ENCODE results near the gene MAGI1.

Gene MAGI1

GRCh38 chr3:65381496-65382010 lies 657.2 kb downstream of the MAGI1 start:
- DNase-seq: no peak

GRCh38 chr3:65379223-65379622 lies 659.5 kb downstream of the MAGI1 start:
- DNase-seq: no peak

- DNase-seq: no peak
Measured at GRCh38 chr3:65377637-65378036, 661.1 kb downstream of the MAGI1 start.

- DNase-seq: no peak
Measured at GRCh38 chr3:65376426-65376825, 662.3 kb downstream of the MAGI1 start.

- DNase-seq: no peak
Measured at GRCh38 chr3:65371053-65371452, 667.7 kb downstream of the MAGI1 start.

GRCh38 chr3:65368866-65369265 lies 669.9 kb downstream of the MAGI1 start:
- no peak for DNase-seq

GRCh38 chr3:65362688-65363087 lies 676.0 kb downstream of the MAGI1 start:
- DNase-seq: no peak

GRCh38 chr3:65361448-65361847 lies 677.3 kb downstream of the MAGI1 start:
- DNase-seq: no peak

- no peak for DNase-seq
Measured at GRCh38 chr3:65356331-65357248, 682.1 kb downstream of the MAGI1 start.

GRCh38 chr3:65354880-65355279 lies 683.8 kb downstream of the MAGI1 start:
- no peak for DNase-seq

GRCh38 chr3:65352951-65353350 lies 685.8 kb downstream of the MAGI1 start:
- DNase-seq: no peak

- no peak for DNase-seq
Measured at GRCh38 chr3:65351753-65352152, 687.0 kb downstream of the MAGI1 start.

GRCh38 chr3:65350801-65351476 lies 687.8 kb downstream of the MAGI1 start:
- no peak for DNase-seq

GRCh38 chr3:65348398-65348995 lies 690.2 kb downstream of the MAGI1 start:
- DNase-seq: no peak

GRCh38 chr3:65347166-65347565 lies 691.6 kb downstream of the MAGI1 start:
- no peak for DNase-seq

GRCh38 chr3:65344846-65345245 lies 693.9 kb downstream of the MAGI1 start:
- DNase-seq: no peak

- no peak for DNase-seq
Measured at GRCh38 chr3:65344444-65344843, 694.3 kb downstream of the MAGI1 start.

GRCh38 chr3:65343736-65344135 lies 695.0 kb downstream of the MAGI1 start:
- no peak for DNase-seq

GRCh38 chr3:65343026-65343425 lies 695.7 kb downstream of the MAGI1 start:
- no peak for DNase-seq

- DNase-seq: peak; percentile 2
Measured at GRCh38 chr3:65342084-65342683, 696.5 kb downstream of the MAGI1 start.

- DNase-seq: no peak
Measured at GRCh38 chr3:65339192-65339740, 699.5 kb downstream of the MAGI1 start.

GRCh38 chr3:65338571-65338970 lies 700.1 kb downstream of the MAGI1 start:
- no peak for DNase-seq

- DNase-seq: no peak
Measured at GRCh38 chr3:65335587-65335986, 703.1 kb downstream of the MAGI1 start.

All from stimulated activated CD4-positive, alpha-beta T cell treated with anti-CD3 and anti-CD28 coated beads, Interleukin-12 subunit alpha, Interleukin-12 subunit beta, amount 100 ng/mL, for 4 hours (primary cell).